Fibroblast of skin of right quadriceps (primary cell): ENCODE measurements around the gene ADCY3.
A peak's percentile ranks its signal among the peaks of the same experiment; 100 is the strongest.
"Not testable (repeated sequence)": the region's sequence is repeated elsewhere in the genome, so short reads cannot be mapped to it uniquely, and the experiment has no call there.

Source experiments
- DNase-seq: peaks from one replicate; pipeline ENCODE4 v3.0.0-alpha.2; 2013

ADCY3 gene

DNA sequence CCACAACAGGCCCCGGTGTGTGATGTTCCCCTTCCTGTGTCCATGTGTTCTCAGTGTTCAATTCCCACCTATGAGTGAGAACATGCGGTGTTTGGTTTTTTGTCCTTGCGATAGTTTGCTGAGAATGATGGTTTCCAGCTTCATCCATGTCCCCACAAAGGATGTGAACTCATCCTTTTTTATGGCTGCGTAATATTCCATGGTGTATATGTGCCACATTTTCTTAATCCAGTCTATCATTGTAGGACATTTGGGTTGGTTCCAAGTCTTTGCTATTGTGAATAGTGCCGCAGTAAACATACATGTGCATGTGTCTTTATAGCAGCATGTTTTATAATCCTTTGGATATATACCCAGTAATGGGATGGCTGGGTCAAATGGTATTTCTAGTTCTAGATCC lies 119.5 kb downstream of the ADCY3 start:
- DNase-seq: not testable (repeated sequence)

DNA sequence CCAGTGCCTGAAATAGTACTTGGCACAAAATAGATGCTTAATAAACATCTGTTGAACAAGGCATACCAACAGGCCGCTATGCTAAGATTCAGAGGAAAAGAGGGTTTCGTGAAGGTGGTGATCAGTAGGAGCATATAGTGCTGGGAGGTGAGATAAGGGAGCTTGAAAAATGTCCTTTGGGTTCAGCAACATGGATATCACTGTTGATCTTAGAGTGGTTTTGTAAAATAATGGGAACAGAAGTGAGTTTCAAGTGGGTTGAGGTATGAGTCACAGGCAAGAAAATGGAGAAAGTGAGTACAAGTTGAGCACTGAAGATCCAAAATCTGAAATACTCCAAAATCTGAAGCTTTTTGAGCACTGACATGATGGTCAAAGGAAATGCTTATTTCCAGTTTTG lies 122.4 kb downstream of the ADCY3 start:
- no peak for DNase-seq

DNA sequence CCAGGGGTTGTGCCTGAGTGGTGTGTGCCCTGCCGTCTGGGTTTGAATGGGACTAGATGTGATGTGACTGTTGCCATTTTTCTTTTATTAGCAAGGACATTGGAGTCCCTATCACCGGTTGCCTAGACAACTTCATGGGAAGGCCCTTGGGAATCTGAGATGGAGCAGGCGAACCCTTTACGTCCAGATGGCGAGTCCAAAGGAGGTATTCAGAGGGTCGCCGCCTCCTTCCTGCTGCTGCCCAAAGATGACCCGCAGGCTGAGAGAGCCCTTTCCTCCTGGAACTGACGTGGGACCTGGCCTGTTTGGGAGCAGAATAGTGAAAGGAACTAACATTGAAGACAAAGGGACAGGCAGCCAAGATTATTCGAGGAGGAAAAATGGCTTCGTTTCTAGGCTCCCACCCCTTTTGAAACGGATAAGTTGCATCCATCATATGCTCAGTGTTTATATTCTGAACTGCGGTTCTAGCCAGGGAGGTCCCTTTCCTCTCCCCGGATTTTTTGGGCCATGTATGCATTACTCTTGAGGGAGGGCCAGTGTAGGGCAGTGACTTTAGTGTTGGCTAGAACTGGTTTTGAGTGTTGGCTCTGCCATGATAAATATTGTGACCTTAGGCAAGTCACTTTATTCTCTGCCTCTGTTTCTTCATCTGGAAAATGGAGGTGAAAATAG lies 126.1 kb downstream of the ADCY3 start:
- peak; percentile 39 for DNase-seq

DNA sequence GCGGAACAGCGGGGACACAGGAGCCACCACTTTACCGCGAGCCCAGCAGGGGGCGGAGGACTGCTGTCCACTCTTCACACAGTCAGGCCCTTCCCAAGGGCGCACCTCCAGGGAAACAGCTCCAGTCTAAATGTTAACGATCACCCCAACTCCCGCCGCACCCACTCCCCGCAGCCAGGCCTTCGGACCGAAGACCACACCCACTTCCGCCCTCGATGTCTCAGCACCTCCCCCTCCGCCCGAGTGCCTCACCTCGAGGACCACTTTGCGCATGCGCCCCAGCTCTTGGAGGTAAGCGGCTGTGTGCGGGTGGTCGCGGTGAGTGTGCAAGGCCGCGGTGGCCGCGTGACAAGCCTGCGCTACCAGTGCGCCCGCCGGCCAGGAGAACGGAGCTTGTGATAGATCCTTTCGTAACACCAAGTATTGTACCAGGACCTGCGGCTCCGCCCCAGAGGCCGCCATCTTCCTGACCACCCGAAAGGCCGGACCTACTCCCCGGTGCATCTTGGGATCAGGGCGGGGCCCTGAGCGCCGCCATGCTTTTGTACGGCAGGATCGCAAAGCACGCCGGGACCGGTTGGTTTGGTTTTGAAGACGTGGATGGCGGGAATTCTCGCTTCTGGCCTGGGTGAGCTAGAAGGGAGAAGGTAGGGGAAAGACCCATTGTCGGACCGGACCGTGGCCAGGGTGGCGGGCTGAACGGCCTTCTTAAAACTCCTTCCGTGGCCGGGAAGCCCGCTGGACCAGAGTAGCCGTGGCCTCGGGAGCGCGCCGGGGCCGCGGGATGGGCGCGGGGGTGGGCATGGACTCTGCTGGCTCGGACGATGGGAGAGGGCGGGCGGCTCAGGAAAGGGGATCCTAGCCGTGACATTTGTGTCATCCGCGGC lies 126.9 kb downstream of the ADCY3 start, which contains the start of the genes CENPO and PTRHD1:
Gene CENPO (plus strand): TSS at position 552 of the 887 bp plus-strand sequence. CDS start 495 bp downstream, outside the sequence.
Gene PTRHD1 (minus strand): TSS at position 518 of the 887 bp plus-strand sequence. CDS start 14 bp downstream, at position 504.
- peak; percentile 96 for DNase-seq

DNA sequence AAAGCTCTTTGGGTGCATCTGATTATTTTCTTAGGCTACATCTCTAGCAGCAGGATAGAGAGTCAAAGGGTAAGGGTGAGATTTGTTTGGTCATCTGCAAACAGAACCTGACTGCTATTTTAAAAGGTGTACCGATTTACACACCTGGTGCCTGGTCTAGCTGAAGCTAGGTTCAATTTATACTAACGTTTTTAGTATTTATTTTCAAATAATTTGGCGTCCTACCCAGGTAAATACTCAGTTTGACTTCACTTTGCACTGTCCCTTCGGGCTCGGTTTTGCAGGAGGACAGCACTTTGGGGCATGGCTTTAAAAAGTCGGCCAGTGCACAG lies 127.5 kb downstream of the ADCY3 start:
- DNase-seq: no peak

DNA sequence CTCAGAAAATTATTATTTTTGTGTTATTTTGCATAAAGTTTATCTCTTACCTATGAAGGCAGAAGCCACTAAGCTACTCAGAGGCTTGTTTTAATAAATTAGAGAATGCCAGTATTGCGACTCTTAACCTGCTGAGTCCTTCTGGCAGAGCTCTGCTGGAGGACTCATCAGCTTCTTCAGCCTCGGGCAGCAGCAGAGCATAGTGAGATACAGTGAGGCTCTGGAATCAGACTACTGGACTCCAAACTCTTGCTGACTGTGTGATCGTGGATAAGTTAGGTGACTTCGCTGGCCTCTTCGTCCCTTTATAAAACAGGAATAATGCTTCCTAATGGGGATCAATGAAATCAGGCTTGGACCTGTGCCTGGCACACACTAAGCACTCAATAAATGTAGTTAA lies 128.6 kb downstream of the ADCY3 start:
- DNase-seq: no peak

DNA sequence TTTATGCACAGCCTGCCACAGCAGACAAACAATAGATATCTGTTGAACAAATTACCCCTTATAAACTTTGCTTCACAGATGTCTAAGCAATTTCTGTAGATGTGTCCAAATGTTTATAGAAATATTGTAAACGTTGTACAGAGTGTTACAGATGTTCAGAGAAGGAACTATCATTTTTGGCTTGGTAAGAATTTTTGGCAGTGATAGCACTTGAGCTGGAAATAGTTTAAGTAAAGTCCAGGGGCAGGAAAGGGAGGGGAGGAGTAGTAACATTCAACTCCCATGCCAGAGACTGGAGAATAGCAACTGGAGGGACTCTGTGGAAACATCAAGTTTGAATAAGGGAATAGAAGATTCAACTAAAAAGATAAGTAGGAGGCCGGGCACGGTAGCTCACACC lies 131.2 kb downstream of the ADCY3 start:
- no peak for DNase-seq

DNA sequence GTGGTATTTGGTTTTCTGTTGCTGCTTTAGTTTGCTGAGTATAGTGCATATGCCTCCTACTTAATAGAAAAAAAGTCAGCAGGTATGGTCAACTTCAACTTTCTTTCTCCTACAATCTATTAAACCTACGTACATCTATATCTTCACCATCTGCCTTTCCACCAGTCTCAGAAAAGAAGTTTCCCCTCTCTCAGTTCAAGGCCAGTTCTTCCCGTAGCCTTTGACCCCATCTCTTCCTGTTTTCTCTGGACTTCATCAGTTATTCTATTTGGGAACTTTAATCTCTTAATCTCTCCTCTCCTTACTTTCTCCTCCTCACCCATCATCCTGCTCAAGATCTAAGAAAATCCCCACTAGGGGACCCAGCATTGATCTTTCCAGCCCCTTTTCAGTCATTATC lies 132.5 kb downstream of the ADCY3 start:
- DNase-seq: no peak

DNA sequence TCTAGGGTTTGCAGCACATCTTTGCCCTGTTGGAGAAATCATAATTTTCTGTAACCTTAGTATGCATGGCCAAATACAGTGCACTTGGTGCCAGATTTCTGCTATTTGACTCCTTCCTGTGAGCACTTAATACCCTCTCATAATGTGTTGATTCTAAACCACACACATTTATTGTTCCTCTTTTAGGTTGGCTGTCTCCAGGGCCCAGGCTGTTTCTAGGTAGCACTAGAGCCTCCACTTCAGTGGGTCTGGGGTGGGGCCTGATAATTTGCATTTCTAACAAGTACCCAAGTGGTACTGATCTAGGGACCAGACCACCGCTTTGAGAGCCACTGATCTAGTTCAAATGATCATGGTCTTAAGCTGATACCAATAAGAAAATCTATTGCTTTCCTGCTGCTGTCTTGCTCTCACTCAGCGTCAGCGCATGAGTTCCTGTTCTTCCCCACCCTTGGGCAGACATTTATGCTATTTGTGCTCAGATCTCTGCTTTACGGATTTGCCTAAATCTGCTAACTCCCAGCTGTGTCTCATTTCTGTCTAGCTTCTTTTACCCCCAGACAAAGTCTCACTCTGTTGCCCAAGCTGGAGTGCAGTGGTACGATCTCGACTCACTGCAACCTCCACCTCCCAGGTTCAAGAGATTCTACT lies 134.2 kb downstream of the ADCY3 start:
- no peak for DNase-seq

DNA sequence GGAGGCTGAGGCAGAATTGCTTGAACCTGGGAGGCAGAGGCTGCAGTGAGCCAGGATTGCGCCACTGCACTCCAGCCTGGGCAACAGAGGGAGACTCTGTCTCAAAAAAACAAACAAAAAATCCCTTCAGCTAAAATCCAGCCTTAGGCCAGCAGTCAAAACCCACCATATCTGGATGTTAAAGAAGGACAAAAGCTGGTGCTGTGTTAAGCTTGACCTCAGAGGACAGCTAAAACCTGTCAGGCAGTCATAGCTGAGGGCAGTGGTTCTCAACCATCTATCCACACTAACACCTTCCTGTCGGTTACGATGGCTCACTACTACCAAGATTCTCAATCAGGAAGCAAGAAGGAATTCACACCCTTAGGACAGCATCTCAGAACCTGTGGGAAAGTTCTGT lies 136.4 kb downstream of the ADCY3 start:
- no peak for DNase-seq

DNA sequence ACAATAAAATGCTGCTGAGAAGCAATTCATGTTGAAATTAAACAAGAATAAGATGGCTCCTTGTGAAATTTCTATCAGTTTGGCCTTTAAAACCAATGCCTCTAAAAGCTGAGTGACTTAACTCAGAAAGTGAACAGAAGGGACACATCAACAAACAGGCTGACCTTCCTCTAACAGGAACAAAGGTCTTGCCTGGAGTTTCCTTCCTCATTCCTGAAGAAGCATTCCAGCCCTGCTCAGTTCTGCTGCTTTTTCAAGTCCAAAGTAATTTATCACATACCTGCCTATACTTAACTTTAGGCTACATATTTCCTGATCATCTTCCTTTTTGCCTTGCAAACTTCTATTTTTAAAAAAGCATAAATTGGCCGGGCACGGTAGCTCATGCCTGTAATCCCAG lies 140.9 kb downstream of the ADCY3 start:
- DNase-seq: no peak

DNA sequence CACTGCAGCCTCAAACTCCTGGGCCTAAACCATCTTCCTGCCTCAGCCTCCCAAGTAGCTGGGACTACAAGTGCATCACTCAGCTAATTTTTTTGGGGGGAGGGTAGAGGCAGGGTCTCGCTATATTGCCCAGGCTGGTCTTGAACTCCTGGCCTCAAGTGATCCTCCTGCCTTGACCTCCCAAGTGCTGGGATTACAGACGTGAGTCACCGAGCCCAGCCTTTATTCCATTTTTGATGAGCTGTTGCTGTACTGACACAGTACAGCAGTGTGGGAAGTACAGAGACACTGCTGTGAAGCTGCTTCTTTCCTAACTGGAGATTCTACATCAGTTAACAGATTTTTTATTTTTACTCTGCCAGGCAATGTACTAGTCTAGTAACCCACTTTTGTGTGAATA lies 145.7 kb downstream of the ADCY3 start:
- no peak for DNase-seq

DNA sequence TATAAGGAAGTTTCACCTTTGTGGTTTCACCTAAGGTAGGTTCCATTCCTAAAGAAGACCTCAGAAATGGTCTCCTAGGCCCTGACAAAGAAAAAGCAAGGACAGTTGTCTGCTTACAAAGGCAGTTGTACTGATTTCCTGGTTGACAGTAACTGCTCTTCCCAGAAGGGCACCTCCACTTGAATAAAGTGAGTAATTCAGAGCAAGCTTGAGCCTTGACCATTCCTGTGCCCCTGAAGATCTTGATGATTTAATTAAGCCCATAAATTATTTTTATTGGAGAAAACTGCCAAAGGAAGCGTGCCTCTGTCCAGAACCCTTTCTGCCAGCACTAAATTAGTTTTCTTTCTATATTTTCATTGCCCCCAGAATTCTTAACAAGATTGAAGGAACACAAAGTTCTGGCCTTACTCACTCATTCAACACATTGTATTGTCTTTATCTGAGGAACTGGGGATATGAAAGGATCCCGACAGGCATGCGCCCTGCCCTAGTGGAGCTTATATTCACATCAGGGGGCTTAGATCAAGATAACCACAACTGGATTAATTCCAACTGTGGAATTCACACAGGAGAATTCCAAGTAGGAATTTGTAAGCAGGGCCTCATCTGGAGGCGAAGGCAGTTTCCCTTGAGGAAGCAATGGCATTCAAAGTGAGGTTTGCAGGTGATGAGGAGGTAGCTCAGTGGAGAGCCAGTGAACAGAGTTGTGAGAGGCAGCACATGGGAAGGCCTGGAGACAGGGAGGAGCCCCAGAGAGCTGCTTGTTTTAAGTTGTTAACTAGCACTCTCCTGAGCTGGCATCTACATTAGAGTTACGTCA lies 148.1 kb downstream of the ADCY3 start:
- peak; percentile 63 for DNase-seq

DNA sequence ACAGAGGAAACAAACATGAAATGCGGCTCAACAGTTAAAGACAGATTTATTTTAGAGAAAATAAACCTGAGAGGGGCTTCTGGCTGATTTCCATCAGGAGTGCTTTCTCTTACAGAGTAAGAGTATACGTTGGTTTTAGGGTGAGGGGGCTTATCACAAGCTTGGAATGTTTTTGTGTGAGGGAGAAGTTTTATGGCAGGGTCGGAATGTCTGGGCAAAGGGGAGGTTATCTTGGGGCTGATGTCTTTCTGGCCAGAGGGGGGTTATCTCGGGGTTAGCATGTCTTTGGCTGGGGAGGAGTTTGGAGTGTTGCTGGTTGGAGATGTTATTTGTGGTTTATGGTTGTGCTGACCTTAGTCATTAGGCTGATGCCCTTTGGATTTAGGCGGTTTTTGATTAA lies 149.0 kb downstream of the ADCY3 start:
- no peak for DNase-seq
